MV-4-11 (cell line): Measurements from ENCODE around the gene SORCS3.

Experiments
- DNase-seq: peaks from one replicate; lab custom pipeline; 2025; lab: John Stamatoyannopoulos, UW

The SORCS3 gene

GRCh38 chr10:104641187-104641936, at the start of gene SORCS3:
SORCS3 (plus strand) TSS chr10:104641290.
- no peak for DNase-seq

- DNase-seq = no peak
These were observed 49.6 kb upstream of the SORCS3 start for GRCh38 chr10:104591441-104591840.

DNA sequence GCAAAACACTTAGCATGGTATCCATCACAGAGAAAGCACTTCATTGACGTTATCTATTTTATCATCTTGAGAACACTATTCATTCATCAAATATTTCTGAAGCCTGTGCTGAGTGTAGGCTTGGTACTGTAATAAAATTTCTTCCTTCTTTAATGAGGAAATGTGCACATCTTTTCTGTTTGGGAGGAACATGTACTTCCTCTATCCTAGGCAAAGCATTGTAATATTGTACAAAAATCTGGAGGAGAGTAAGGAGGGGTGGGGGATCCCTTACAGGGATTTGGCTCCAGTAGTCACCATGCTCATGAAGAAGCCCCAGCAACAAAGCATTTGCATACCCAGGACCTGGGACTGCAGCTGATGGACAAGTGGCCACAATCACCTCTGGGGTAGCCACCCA, 39.9 kb upstream of the SORCS3 start:
- DNase-seq = peak; percentile 58

DNA sequence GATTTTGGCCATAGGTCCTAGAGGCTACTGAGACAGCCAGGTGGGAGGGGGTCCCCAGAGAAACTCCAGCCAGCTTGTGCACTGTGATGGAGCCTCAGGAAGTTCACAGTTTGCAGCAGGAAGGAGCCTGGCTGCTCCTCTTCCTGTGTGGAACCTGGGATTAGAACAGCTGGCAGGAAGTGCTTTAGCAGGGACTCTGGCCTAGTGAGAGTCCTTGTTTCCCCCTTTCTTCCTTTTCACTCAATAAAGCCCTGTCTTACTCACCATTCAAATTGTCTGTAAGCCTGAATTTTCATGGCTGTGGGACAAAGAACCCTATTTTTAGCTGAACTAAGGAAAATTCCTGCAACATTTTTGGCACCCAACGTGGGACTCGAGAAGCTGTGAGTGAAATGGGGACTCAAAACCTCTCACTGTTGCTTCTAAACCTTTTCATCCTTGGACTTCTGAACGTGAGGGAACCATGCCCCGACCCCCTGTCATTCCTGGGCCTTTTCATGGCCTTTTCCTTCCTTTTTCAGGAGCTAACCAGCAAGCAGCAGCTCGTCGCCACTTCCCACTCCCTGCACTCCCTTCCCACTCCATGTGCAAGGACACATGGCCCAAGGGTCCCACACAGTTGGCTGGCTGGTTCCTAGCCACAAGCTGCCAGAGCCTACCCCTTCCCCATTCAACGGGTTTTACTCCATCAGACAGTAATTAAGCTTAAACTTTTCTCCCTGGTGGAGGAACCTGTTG, 32.8 kb upstream of the SORCS3 start:
- no peak for DNase-seq

DNA sequence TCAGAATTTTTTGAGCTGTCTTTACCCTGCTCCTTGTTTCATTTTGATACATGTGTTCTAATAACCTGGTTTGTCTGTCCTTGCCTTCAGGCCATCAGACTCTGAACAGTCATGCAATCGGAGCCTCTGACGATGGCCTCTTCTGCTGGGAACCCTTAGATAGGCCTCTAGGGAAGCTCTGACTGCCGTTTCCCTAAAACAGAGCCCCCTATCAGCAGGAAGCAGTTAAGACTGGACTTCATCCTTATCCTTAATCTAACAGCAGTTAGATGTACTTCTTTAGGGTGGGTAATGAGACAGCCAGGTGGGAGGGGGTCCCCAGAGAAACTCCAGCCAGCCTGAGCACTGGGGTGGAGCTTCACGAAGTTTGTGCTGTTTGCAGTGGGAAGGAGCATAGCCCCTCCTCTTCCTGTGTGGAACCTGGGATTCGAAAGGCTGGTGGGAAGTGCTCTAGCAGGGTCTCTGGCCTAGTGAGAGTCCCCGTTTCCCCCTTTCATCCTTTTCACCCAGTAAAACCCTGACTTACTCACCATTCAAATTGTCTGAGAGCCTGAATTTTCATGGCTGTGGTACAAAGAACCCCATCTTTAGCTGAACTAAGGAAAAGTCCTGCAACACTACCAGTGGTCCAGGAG, 28.4 kb upstream of the SORCS3 start:
- no peak for DNase-seq

GRCh38 chr10:104613406-104613805, 27.7 kb upstream of the SORCS3 start:
- no peak for DNase-seq

GRCh38 chr10:104614245-104614831, 26.8 kb upstream of the SORCS3 start:
- peak; percentile 13 for DNase-seq

- no peak for DNase-seq
These were observed 26.0 kb upstream of the SORCS3 start for GRCh38 chr10:104615136-104615535.

- no peak for DNase-seq
These were observed 23.3 kb upstream of the SORCS3 start for GRCh38 chr10:104617831-104618230.

DNA sequence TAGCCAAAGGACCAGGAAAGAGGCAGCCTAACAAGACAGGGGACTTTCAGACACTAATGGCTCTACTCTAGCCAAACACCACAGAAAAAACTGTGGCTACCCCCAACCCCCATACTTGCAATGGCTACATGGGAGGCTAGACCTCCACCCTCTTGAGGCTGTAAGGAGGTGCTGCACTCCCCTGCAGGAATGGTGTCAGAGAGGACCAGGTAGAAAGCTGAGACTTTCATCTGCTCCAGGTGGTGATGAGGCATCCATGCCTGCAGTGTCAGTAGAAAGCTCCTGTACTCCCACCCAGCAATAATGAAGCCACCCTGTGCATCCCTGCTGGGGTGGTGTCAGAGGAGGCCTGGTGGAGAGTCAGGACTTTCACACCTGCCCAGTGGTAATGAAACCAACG, 18.9 kb upstream of the SORCS3 start:
- DNase-seq = no peak

GRCh38 chr10:104622598-104623209, 18.4 kb upstream of the SORCS3 start:
- DNase-seq = no peak

GRCh38 chr10:104630731-104631130, 10.4 kb upstream of the SORCS3 start:
- no peak for DNase-seq

DNA sequence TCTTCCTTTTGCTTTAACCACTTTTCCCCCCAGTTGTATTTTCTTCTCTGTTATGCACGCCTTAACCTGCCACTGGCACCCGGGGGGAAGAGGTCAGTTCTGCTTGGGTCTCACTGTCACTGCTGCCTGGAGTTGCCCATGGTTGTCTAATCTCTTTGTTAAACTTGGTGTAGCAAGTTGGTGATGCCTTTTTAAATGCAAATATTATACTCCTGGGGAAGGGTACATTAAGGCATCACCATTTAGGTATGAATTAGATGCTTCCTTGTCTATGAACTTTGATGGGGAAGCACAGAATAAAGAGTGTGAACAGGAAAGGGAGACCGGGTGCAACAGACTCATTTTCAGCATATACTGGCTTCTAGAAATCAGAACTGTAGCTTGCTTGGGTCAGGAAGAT, 9.1 kb upstream of the SORCS3 start:
- DNase-seq = no peak

- DNase-seq = no peak
These were observed 2.1 kb upstream of the SORCS3 start for GRCh38 chr10:104638861-104639589.

- DNase-seq = no peak
These were observed 1.3 kb upstream of the SORCS3 start for GRCh38 chr10:104639590-104640338.

- DNase-seq = no peak
These were observed 527 bp upstream of the SORCS3 start for GRCh38 chr10:104640339-104641186.

DNA sequence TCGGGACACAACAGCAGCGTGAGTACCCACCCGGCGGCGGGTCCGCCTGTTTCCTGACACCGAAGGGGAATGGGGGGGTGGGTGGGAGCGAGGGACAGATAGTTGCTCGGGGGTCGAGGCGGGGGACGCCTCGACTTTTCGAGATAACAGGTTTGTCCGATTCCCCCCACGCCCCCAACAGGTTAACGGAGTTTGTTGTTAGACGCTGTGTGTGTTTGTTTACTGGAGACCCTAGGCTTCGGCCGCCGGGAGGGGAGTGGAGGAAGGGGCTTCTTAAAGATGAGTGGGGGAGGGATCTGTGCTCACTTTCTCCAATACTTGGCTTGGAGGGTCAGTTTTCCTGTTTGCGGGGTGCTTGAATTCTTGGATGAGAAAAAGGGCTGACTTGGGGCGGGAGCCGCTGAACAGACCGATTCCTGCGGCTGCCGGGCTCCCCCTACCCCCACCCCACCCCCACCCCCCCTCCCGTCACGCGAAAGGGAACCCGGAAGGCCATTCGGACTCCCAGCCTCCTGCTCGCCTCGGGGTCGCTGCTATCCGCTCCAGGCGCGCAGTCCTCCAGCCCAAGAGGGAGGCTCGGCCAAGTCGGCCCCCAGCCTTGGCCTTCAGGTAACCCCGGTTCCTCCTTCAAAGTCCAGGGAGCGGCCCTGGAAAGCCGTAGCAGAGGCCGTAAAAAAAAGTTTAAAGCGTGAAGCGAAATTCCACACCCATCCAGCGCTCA, 1.0 kb downstream of the SORCS3 start:
- DNase-seq = no peak

GRCh38 chr10:104642658-104643302, 1.7 kb downstream of the SORCS3 start:
- no peak for DNase-seq

DNA sequence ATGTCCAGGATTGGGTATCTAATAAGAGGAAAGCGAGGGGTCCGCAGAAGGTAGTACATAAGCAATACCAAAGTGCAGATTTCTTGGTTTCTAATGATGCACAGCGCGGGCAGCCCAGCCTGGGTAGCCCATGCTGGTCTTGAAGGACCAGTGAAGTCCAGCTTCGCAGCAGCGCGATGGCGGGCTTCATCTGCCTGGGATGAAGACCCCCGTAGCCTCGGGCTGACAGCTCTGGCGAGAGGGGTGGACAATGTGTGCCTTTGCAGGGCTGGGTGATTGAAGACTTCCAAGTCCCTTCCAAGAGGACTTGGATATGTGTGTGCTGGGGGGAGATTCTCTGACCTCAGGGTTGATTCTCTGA, 2.2 kb downstream of the SORCS3 start:
- DNase-seq = no peak
